BE2C (cell line): Measurements from ENCODE around the gene COL8A2.

Experiments
- DNase-seq: peaks from one replicate; pipeline ENCODE4 v3.0.0-alpha.2; 2020
- H3K27me3 ChIP-seq: fragments of 250-450 bp; sonication (Bioruptor Pico); 2 replicates; pipeline ENCODE4 v1.5.1; 2020; ENCODE audit warnings: mild to moderate bottlenecking
- H3K36me3 ChIP-seq: fragments of 250-450 bp; sonication (Bioruptor Pico); 2 replicates; pipeline ENCODE4 v1.5.1; 2020; ENCODE audit warnings: mild to moderate bottlenecking
- H3K4me1 ChIP-seq: fragments of 250-450 bp; sonication (Bioruptor Pico); 2 replicates; pipeline ENCODE4 v1.5.1; 2020
- H3K4me3 ChIP-seq: 2 replicates; pipeline ENCODE4 v1.5.1; 2011; ENCODE audit warnings: low read depth, low read length
- H3K9me3 ChIP-seq: fragments of 250-450 bp; sonication (Bioruptor Pico); 2 replicates; pipeline ENCODE4 v1.5.1; 2020
- TF ChIP-seq, protein P1 (sequence below): IDR thresholded peaks from 2 replicates; pipeline ENCODE4 v1.5.1; 2012; ENCODE audit warnings: mild to moderate bottlenecking, low read depth, low read length

COL8A2 gene

DNA sequence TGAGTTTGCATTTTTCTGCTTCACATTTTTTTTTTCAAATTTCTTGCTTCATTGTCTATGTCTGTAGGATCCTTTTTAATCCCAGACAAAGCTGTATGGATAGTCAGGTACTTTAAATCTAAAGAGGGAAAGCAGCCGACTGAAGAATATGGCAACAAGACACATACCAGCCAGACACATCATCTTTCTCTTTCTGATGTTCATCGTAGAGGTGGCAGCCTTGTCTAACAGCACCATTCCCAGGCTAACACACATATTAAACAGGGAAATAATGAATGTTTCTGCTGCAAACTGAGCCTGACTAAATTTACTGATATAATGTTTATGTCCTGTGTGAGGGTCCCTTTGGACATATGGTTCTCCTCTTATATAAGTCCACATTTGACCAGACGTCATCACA is 44.8 kb downstream of the COL8A2 start:
- no peaks in the 10 kb centered on the region for H3K9me3 ChIP-seq
- no peaks in the 10 kb centered on the region for H3K4me1 ChIP-seq
- TF ChIP-seq, protein P1, sequence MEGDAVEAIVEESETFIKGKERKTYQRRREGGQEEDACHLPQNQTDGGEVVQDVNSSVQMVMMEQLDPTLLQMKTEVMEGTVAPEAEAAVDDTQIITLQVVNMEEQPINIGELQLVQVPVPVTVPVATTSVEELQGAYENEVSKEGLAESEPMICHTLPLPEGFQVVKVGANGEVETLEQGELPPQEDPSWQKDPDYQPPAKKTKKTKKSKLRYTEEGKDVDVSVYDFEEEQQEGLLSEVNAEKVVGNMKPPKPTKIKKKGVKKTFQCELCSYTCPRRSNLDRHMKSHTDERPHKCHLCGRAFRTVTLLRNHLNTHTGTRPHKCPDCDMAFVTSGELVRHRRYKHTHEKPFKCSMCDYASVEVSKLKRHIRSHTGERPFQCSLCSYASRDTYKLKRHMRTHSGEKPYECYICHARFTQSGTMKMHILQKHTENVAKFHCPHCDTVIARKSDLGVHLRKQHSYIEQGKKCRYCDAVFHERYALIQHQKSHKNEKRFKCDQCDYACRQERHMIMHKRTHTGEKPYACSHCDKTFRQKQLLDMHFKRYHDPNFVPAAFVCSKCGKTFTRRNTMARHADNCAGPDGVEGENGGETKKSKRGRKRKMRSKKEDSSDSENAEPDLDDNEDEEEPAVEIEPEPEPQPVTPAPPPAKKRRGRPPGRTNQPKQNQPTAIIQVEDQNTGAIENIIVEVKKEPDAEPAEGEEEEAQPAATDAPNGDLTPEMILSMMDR = no peak
- no peaks in the 10 kb centered on the region for H3K27me3 ChIP-seq
- H3K36me3 ChIP-seq = no peaks in the 10 kb centered on the region
- DNase-seq = no peak
- H3K4me3 ChIP-seq = no peak overlapping the region

DNA sequence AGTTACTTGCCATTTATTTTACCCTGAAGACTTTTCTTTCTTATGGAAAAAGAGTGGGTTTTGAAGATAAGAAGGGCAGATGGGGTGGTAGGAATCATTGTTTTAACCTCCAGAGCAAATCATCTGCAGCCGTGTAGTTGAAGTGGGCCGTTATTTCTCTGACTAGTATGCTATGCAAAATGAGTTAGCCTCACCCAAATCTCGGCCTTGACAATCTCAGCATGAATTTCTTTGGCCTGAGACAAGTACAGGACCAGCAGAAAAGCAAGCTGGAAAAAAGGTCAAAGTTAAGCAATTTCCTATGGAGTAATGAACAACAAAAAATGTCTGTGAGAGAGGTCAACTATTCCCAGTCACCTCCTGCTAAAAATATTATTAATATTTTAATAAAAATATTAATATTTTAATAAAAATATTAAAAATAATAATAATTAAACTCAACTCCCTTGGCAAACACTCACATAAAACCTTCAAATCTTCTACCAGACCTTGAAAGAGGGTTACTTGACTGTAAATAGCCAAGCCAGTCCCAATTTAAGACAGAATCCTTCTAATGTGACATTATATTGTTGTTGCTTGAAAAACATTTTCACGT is 47.9 kb downstream of the COL8A2 start:
- Histone ChIP-seq H3K4me1 (no peaks in the 10 kb centered on the region), H3K36me3 (no peaks in the 10 kb centered on the region), H3K27me3 (no peaks in the 10 kb centered on the region), H3K9me3 (no peaks in the 10 kb centered on the region), H3K4me3 (no peak overlapping the region)
- TF ChIP-seq, protein P1 = no peak
- no peak for DNase-seq

DNA sequence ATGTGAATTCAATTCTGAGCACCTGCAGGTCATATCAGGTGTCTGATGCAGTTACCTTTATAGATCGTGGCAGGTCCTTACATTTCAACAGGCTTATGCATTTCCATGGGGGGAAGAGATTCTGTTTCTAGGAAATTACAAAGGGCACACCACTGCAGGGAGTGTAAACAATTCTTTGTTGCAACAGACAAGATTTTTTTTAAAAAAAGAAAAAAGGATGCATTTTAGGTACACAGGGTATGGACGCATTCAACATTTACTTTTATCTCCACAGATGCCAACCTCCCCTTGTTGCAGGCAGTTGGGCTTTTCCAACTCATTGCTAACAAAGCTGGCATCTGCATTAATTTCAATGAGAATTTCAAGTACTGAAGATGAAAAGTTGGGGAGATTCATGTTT is 54.7 kb downstream of the COL8A2 start:
- H3K9me3 ChIP-seq = no peaks in the 10 kb centered on the region
- H3K4me3 ChIP-seq = no peak overlapping the region
- no peaks in the 10 kb centered on the region for H3K27me3 ChIP-seq
- H3K36me3 ChIP-seq = no peaks in the 10 kb centered on the region
- no peak for DNase-seq
- no peaks in the 10 kb centered on the region for H3K4me1 ChIP-seq
- TF ChIP-seq, protein P1 = no peak

DNA sequence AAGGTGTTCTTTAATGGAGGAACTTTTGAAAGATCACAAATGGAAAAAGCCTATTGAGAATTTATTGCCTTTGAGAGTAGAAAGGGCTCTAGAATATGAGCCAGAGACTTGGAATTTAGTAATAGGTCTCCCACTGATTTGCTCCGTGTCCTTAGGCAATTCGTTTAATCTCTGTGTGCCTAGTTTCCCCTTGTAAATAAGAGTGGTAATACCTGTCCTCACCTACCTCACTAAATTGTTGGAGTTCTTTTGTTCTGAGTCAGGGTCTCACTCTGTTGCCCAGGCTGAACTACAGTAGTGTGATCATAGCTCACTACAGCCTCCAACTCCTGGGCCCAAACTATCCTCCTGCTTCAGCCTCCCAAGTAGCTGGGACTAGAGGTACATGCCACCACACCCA is 56.2 kb downstream of the COL8A2 start:
- Histone ChIP-seq H3K27me3 (no peaks in the 10 kb centered on the region), H3K4me3 (no peak overlapping the region), H3K4me1 (no peaks in the 10 kb centered on the region), H3K9me3 (no peaks in the 10 kb centered on the region), H3K36me3 (no peaks in the 10 kb centered on the region)
- no peak for DNase-seq
- TF ChIP-seq, protein P1 = no peak

DNA sequence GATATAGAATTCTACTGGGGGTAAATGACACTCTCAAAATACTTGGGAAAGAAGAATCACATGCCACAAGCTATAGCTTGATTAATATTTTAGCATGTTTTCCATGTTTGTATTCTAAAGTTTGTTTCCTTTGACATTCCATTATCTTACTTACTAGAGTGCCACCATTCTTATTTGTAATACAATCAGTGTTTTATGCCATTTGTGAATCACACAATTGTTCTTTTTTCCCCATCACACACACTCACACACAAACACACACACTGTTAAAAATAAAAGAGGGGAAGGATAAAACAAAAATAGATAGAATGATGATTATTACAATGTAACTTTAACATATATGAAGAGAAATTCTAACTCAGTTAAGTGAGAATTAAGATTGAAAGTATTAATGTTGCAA is 57.2 kb downstream of the COL8A2 start:
- Histone ChIP-seq H3K27me3 (no peaks in the 10 kb centered on the region), H3K9me3 (no peaks in the 10 kb centered on the region), H3K4me1 (no peaks in the 10 kb centered on the region), H3K36me3 (no peaks in the 10 kb centered on the region), H3K4me3 (no peak overlapping the region)
- TF ChIP-seq, protein P1 = no peak
- no peak for DNase-seq

DNA sequence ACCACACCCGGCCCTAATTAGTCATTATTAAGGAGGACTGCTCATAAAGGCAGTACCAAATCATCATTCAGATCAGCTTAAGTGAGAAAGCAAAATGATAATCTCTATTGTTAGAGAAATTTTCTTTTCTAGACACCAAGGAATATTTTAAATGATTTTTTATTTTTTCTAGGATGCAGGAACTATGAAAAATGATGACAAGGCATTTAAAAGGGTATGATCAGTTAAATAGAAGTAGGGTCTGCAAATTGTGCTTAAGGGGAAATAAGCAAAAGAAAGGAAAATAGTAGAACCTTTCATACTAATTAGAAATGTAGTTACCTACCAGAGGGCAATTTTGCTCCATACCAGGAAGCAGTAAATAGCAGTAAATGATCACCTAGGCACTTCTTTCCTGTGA is 62.7 kb downstream of the COL8A2 start:
- H3K27me3 ChIP-seq = no peaks in the 10 kb centered on the region
- TF ChIP-seq, protein P1 = no peak
- H3K9me3 ChIP-seq = no peaks in the 10 kb centered on the region
- H3K36me3 ChIP-seq = no peaks in the 10 kb centered on the region
- DNase-seq = no peak
- no peaks in the 10 kb centered on the region for H3K4me1 ChIP-seq
- no peak overlapping the region for H3K4me3 ChIP-seq
